Neural crest cell (in vitro differentiated cells): ENCODE measurements around the gene ACP3. TPM values are rescaled to one million over a fixed set of nuclear protein-coding genes. Genes with fewer than 3 reads are reported as not detected.
"Not testable (repeated sequence)": the region's sequence is repeated elsewhere in the genome, so short reads cannot be mapped to it uniquely, and the experiment has no call there.

Experiments
- DNase-seq: peaks from one replicate; pipeline ENCODE4 v3.0.0; 2021; ENCODE audit warnings: low read depth, mixed read lengths, low spot score
- H3K27ac Mint-ChIP-seq: one replicate; pipeline ENCODE4 v1.8.0; 2021; ENCODE audit warnings: mild to moderate bottlenecking, mixed read lengths; ENCODE audit not compliant: unreplicated experiment
- H3K27me3 Mint-ChIP-seq: 2 replicates; pipeline ENCODE4 v1.8.0; 2021; ENCODE audit warnings: low read depth, mild to moderate bottlenecking, mixed read lengths
- H3K36me3 Mint-ChIP-seq: 2 replicates; pipeline ENCODE4 v1.8.0; 2021; ENCODE audit warnings: low read depth, mild to moderate bottlenecking, mixed read lengths
- H3K4me1 Mint-ChIP-seq: 2 replicates; pipeline ENCODE4 v1.8.0; 2021; ENCODE audit warnings: mixed read lengths
- H3K4me3 Mint-ChIP-seq: one replicate; pipeline ENCODE4 v1.8.0; 2021; ENCODE audit warnings: mild to moderate bottlenecking, mixed read lengths
- H3K9me3 Mint-ChIP-seq: 2 replicates; pipeline ENCODE4 v1.8.0; 2021; ENCODE audit warnings: mixed read lengths
- CTCF ChIP-seq: fragments of 200-600 bp; sonication (generic); conservative IDR thresholded peaks from 2 replicates; pipeline ENCODE4 v1.5.0; 2021; ENCODE audit warnings: antibody characterized with exemption, mild to moderate bottlenecking
- total RNA-seq: library from RNA; stranded (reverse); gene quantifications from 2 replicates; pipeline ENCODE4 v1.2.1, GENCODE V29; 2021

ACP3 gene
- total RNA-seq, 1 donor from 2014 or later = not detected

- Mint-ChIP-seq H3K9me3 (no peaks in the 10 kb centered on the region), H3K4me3 (no peak overlapping the region), H3K36me3 (no peaks in the 10 kb centered on the region), H3K27ac (no peak overlapping the region), H3K27me3 (no peaks in the 10 kb centered on the region), H3K4me1 (no peaks in the 10 kb centered on the region)
- TF ChIP-seq CTCF = no peak
- no peak for DNase-seq
Measured at GRCh38 chr3:132396255-132396654, 79.0 kb downstream of the ACP3 start.

DNA sequence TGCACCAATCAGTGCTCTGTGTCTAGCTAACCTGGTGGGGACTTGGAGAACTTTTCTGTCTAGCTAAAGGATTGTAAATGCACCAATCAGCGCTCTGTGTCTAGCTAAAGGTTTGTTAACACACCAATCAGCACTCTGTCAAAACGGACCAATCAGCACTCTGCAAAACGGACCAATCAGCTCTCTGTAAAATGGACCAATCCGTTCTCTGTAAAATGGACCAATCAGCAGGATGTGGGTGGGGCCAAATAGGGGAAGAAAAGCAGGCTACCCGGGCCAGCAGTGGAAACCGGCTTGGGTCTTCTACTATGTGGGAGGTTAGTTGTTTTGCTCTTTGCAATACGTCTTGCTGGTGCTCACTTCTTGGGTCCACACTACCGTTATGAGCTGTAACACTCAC lies 79.6 kb downstream of the ACP3 start:
- not testable (repeated sequence) for DNase-seq, H3K4me1 Mint-ChIP-seq, H3K27me3 Mint-ChIP-seq, H3K36me3 Mint-ChIP-seq, H3K27ac Mint-ChIP-seq, H3K4me3 Mint-ChIP-seq, H3K9me3 Mint-ChIP-seq

DNA sequence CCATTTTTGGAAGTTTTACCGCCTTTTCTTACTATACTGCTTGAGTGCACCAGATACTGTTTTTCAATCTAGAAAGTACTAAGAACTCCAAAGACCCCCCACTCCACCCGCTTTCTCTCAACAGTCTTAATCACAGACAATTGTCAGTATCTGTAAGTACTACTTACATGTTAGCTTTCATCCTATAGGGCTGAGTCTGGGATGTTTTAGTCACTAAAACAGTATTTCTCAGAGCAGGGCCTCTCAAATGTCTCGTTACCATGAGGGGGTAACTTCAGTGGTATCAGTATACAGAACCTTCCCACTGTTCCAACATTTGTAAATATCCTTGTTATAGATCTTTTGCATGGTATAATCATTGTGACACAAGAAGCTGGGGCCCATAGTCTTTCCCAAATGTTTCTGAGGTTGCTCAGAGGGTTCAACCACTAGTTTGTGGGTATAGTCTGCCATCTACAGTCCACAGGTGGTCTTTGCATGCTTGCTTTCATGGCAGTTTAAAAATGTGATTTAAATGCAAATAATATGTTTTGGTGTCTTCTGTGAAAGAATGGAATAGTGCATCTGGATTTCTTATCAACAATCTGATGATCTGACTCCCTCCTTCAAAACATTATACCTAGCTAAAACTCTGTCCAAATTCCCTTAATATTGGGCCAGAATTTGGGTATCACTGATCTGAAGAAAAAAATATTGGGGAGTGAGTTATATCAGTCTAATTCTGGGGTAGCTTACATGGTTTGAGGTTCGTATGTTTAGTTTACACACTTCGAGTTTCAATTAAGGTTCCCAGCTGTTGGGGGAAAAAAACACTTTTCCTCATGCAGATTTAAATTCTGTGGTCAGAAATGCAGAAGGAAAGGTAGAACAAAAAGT lies 82.1 kb downstream of the ACP3 start:
- no peaks in the 10 kb centered on the region for H3K36me3 Mint-ChIP-seq
- H3K27ac Mint-ChIP-seq = no peak overlapping the region
- H3K4me1 Mint-ChIP-seq = no peaks in the 10 kb centered on the region
- peak; percentile 38 for DNase-seq
- H3K27me3 Mint-ChIP-seq = peaks cover 4% of the 10 kb centered on the region
- H3K4me3 Mint-ChIP-seq = no peak overlapping the region
- no peaks in the 10 kb centered on the region for H3K9me3 Mint-ChIP-seq
- TF ChIP-seq CTCF = peak; percentile 94

DNA sequence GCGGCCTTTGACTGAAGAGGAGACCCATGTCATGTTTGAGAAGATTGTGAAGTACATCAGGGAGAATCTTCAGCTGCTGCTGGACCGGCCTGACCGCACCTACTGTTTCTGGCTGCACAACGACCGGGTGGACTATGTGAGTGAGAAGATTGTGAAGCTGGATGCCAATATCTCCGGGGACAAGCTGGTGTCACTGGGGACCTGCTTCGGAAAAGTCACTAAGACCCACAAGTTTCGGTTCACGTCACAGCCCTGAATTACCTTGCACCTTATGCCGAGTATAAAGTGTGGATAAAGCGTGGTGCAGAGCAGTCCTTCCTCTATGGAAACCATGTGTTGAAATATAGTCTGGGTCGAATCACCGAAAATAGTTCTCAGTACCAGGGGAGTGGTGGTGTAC lies 84.0 kb downstream of the ACP3 start:
- no peak for TF ChIP-seq CTCF
- peaks cover 4% of the 10 kb centered on the region for H3K27me3 Mint-ChIP-seq
- H3K4me3 Mint-ChIP-seq = no peak overlapping the region
- no peaks in the 10 kb centered on the region for H3K9me3 Mint-ChIP-seq
- DNase-seq = no peak
- no peaks in the 10 kb centered on the region for H3K36me3 Mint-ChIP-seq
- H3K4me1 Mint-ChIP-seq = peaks cover 3% of the 10 kb centered on the region
- no peak overlapping the region for H3K27ac Mint-ChIP-seq

DNA sequence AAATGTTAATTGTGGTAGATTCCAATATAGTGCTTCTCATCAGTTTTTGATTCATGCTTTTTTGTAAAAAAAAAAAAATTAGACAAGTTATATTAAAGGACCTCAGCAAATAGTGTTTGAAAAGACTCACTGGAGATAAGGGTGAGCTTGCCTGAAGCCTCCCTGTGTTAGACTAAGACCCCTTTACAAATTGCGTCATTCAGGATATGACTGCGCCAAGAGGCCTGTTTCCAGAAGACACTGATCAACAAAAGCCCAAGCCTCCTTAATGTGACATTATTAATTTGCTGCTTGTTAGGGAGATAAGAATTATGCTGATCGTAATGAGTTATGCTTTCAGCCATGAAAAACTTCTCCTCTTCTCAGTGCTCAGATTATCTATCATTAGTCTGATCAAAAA lies 87.1 kb downstream of the ACP3 start:
- Mint-ChIP-seq H3K4me3 (no peak overlapping the region), H3K36me3 (no peaks in the 10 kb centered on the region), H3K27me3 (peaks cover 10% of the 10 kb centered on the region), H3K4me1 (peaks cover 3% of the 10 kb centered on the region), H3K27ac (no peak overlapping the region), H3K9me3 (no peaks in the 10 kb centered on the region)
- no peak for TF ChIP-seq CTCF
- DNase-seq = no peak

GRCh38 chr3:132405188-132405587 lies 88.0 kb downstream of the ACP3 start:
- no peak for TF ChIP-seq CTCF
- Mint-ChIP-seq H3K36me3 (no peaks in the 10 kb centered on the region), H3K9me3 (no peaks in the 10 kb centered on the region), H3K27ac (no peak overlapping the region), H3K4me3 (no peak overlapping the region), H3K27me3 (peaks cover 12% of the 10 kb centered on the region), H3K4me1 (peaks cover 3% of the 10 kb centered on the region)
- no peak for DNase-seq
